Endothelial cell of umbilical vein (primary cell): ENCODE measurements around the gene DOCK8. TPM values are rescaled to one million over a fixed set of nuclear protein-coding genes. Genes with fewer than 3 reads are reported as not detected.

ENCODE experiments used
- BruUV-seq: library from RNA; stranded (reverse); fragments of 400-500 nt; replicated peaks from 2 replicates; lab custom pipeline; 2021; lab: Mats Ljungman, UMichigan
- CTCF ChIA-PET: fragments of 300-600, 350-600 bp; sonication (Branson Sonifier 250); formaldehyde crosslinking; loops from one replicate; lab custom pipeline; 2021; ENCODE audit warnings: antibody characterized with exemption, inconsistent platforms; lab: Charles Lee
- POLR2A ChIA-PET: fragments of 300-600, 350-600 bp; sonication (Branson Sonifier 250); formaldehyde crosslinking; loops from one replicate; lab custom pipeline; 2021; ENCODE audit warnings: antibody characterized with exemption, inconsistent platforms; lab: Charles Lee
- DNase-seq: peaks from one replicate; pipeline ENCODE4 v3.0.0-alpha.2; 2011; ENCODE audit warnings: low read depth, low spot score
- FAIRE-seq: peaks from 2 replicates; lab custom pipeline; 2011; peaks lifted over from hg19 to GRCh38; lab: Jason Lieb, UNC
- H2AFZ ChIP-seq: 2 replicates; pipeline ENCODE4 v1.6.0; 2012; ENCODE audit warnings: low read depth, low read length, control low read depth, inconsistent platforms
- H3K27ac ChIP-seq: 2 replicates; pipeline ENCODE4 v1.5.1; 2011; ENCODE audit warnings: low read depth, mild to moderate bottlenecking, control low read depth, low read length, moderate library complexity; ENCODE audit not compliant: insufficient read depth
- H3K27me3 ChIP-seq, 2 experiments: 2 replicates each; pipeline versions ENCODE4 v1.6.0 to v1.6.1; 2011; ENCODE audit warnings: low read length in 2 of 2, mixed read lengths in 1 of 2; ENCODE audit not compliant: control insufficient read depth in 2 of 2, insufficient read depth in 2 of 2
- H3K36me3 ChIP-seq, 2 experiments: 2 replicates in 1 of 2; 3 replicates in 1 of 2; pipeline ENCODE4 v1.5.1; 2011; ENCODE audit warnings: low read length in 2 of 2, mild to moderate bottlenecking in 1 of 2, moderate library complexity in 1 of 2; ENCODE audit not compliant: control insufficient read depth in 2 of 2, insufficient read depth in 2 of 2; ENCODE audit errors: extremely low read depth in 1 of 2
- H3K4me1 ChIP-seq: 3 replicates; pipeline ENCODE4 v1.5.1; 2011; ENCODE audit warnings: mild to moderate bottlenecking, low read length; ENCODE audit not compliant: control insufficient read depth, insufficient read depth; ENCODE audit errors: extremely low read depth
- H3K4me2 ChIP-seq: 2 replicates; pipeline ENCODE4 v1.6.1; 2011; ENCODE audit warnings: low read length, control low read depth, mixed read lengths; ENCODE audit not compliant: insufficient read depth
- H3K4me3 ChIP-seq, 3 experiments: fragments of 200-600 bp in 1 of 3; sonication (generic), shearing (Covaris generic) in 1 of 3; replicated peaks in 1 of 3; 2 replicates each; pipeline ENCODE4 v1.5.1; 2011 to 2016; ENCODE audit warnings: control low read depth in 3 of 3, low read length in 3 of 3, mild to moderate bottlenecking in 2 of 3, inconsistent platforms in 1 of 3, low read depth in 1 of 3, moderate library complexity in 1 of 3; ENCODE audit not compliant: insufficient read depth in 1 of 3
- H3K79me2 ChIP-seq: 2 replicates; pipeline ENCODE4 v1.6.0; 2012; ENCODE audit warnings: low read length, inconsistent platforms; ENCODE audit not compliant: control insufficient read depth, insufficient read depth
- H3K9ac ChIP-seq: replicated peaks from 2 replicates; pipeline ENCODE3; 2011; ENCODE audit warnings: low read length, control low read depth; ENCODE audit not compliant: insufficient read depth; ENCODE audit errors: extremely low read depth
- H3K9me1 ChIP-seq: replicated peaks from 3 replicates; pipeline ENCODE4 v1.6.0; 2011; ENCODE audit warnings: mild to moderate bottlenecking, low read length; ENCODE audit not compliant: control insufficient read depth, insufficient read depth; ENCODE audit errors: extremely low read depth
- H3K9me3 ChIP-seq: replicated peaks from 2 replicates; pipeline ENCODE4 v1.5.1; 2012; ENCODE audit warnings: low read length, inconsistent platforms; ENCODE audit not compliant: control insufficient read depth, insufficient read depth
- H4K20me1 ChIP-seq: replicated peaks from 2 replicates; pipeline ENCODE3; 2011; ENCODE audit warnings: mild to moderate bottlenecking, low read length; ENCODE audit not compliant: control insufficient read depth, insufficient read depth; ENCODE audit errors: extremely low read depth
- CTCF ChIP-seq, 2 donors: IDR thresholded peaks; 1 replicate in 1 of 2; 2 replicates in 1 of 2; pipeline ENCODE4 v1.5.1; 2011; ENCODE audit warnings: low read length in 2 of 2, mild to moderate bottlenecking in 2 of 2, moderate library complexity in 2 of 2, control low read depth in 1 of 2, inconsistent platforms in 1 of 2, low read depth in 1 of 2; ENCODE audit not compliant: insufficient read depth in 1 of 2; ENCODE audit errors: extremely low read depth in 1 of 2
- EZH2 ChIP-seq: IDR thresholded peaks from 2 replicates; pipeline ENCODE4 v1.6.1; 2012; ENCODE audit warnings: borderline replicate concordance, low read depth, mild to moderate bottlenecking, moderate library complexity, low read length, inconsistent platforms; ENCODE audit not compliant: severe bottlenecking
- FOS ChIP-seq: IDR thresholded peaks from 2 replicates; pipeline ENCODE4 v1.6.1; 2011; ENCODE audit warnings: mild to moderate bottlenecking, low read length, moderate library complexity, borderline replicate concordance; ENCODE audit not compliant: insufficient read depth
- GATA2 ChIP-seq: IDR thresholded peaks from 2 replicates; pipeline ENCODE4 v1.7.0; 2011; ENCODE audit warnings: low read depth, mild to moderate bottlenecking, moderate library complexity, mixed read lengths, low read length; ENCODE audit not compliant: insufficient read length, insufficient read depth
- JUN ChIP-seq: IDR thresholded peaks from 2 replicates; pipeline ENCODE4 v1.6.1; 2011; ENCODE audit warnings: borderline replicate concordance, low read depth; ENCODE audit not compliant: insufficient read length, insufficient read depth
- MAX ChIP-seq: IDR thresholded peaks from 2 replicates; pipeline ENCODE4 v1.6.1; 2011; ENCODE audit not compliant: insufficient read depth, insufficient read length
- MYC ChIP-seq: IDR thresholded peaks from one replicate; pipeline ENCODE4 v1.6.1; 2011; ENCODE audit warnings: mild to moderate bottlenecking, low read depth, low read length
- POLR2A ChIP-seq: IDR thresholded peaks from 2 replicates; pipeline ENCODE4 v1.6.1; 2012; ENCODE audit warnings: low read depth, mild to moderate bottlenecking, control low read depth, low read length
- POLR2AphosphoS5 ChIP-seq: IDR thresholded peaks from 2 replicates; pipeline ENCODE4 v1.6.1; 2012; ENCODE audit warnings: low read depth, mild to moderate bottlenecking, control low read depth, low read length, moderate library complexity; ENCODE audit not compliant: insufficient read depth
- dilution Hi-C: fragments of 300-500 bp; cut with MboI; formaldehyde crosslinking; loops from one replicate; pipeline ENCODE4 v1.15.0; 2019; ENCODE audit warnings: low sequenced_read_pairs; ENCODE audit not compliant: extremely low pct_ligation_motif_present
- intact Hi-C: fragments of 100-400 bp; cut with micrococcal nuclease; formaldehyde crosslinking; loops from one replicate; pipeline ENCODE4 v1.10.0; 2022
- polyA plus RNA-seq, 4 experiments: library from polyadenylated mRNA; depleted of rRNA in 3 of 4; stranded (reverse) in 3 of 4; unstranded in 1 of 4; fragments of >200 nt; gene quantifications; 2 replicates each; pipeline versions ENCODE4 v1.2.1 to v1.2.3, GENCODE V29; 2011 to 2012; ENCODE audit warnings: missing spikeins in 1 of 4
- total RNA-seq: library from RNA; stranded (reverse); gene quantifications from 2 replicates; pipeline ENCODE4 v1.2.3, GENCODE V29; 2021

Gene DOCK8
- total and polyA plus RNA-seq, 2 donors (not counting 3 experiments of a cell fraction or from before 2014, with no cell fraction given) = 0.54 to 1.3 TPM

- no peaks in the 10 kb centered on the region for H3K36me3 ChIP-seq
- no peak for FAIRE-seq
- H3K4me1 ChIP-seq = no peaks in the 10 kb centered on the region
- no peaks in the 10 kb centered on the region for H3K27me3 ChIP-seq
- intact Hi-C loops (no loop called here), dilution Hi-C loops (no loop called here)
- no peaks in the 10 kb centered on the region for H3K9me1 ChIP-seq
- no peak overlapping the region for H3K9ac ChIP-seq
- TF ChIP-seq FOS = no peak
- TF ChIP-seq POLR2AphosphoS5 = no peak
- TF ChIP-seq EZH2 = no peak
- no peak for TF ChIP-seq MYC
- TF ChIP-seq POLR2A = no peak
- no peak for TF ChIP-seq JUN
- TF ChIP-seq CTCF (IDR thresholded peaks at IDR 0.05; ENCODE audit: extremely low read depth in 1 of 2, insufficient read depth in 1 of 2, low read depth in 1 of 2, low read length in 2 of 2) = no peak
- TF ChIP-seq GATA2 = no peak
- no peak for TF ChIP-seq MAX
- no peak overlapping the region for H3K4me2 ChIP-seq
- H2AFZ ChIP-seq = no peak overlapping the region
- BruUV-seq = no TSS peak
- no peak overlapping the region for H3K4me3 ChIP-seq
- ChIA-PET POLR2A (no interaction called here), CTCF (interaction anchor here (1.0 kb wide), 1 partner anchor 12 kb away, joined by 3 read pairs; no protein-coding TSS in a partner anchor)
- H3K9me3 ChIP-seq = no peaks in the 10 kb centered on the region
- no peaks in the 10 kb centered on the region for H4K20me1 ChIP-seq
- no peaks in the 10 kb centered on the region for H3K79me2 ChIP-seq
- H3K27ac ChIP-seq = no peak overlapping the region
- DNase-seq = no peak
Measured at GRCh38 chr9:269081-269711, 54.5 kb downstream of the DOCK8 start.
